GM19328 (cell line): ENCODE measurements around the gene PFKL.
"Not testable (repeated sequence)": the region's sequence is repeated elsewhere in the genome, so short reads cannot be mapped to it uniquely, and the experiment has no call there.

ENCODE experiments used
- ATAC-seq: cut with Tn5 transposase; IDR thresholded peaks from one replicate; pipeline ENCODE4 v1.9.1; 2021; ENCODE audit warnings: mild to moderate bottlenecking, moderate library complexity; ENCODE audit not compliant: unreplicated experiment

Gene PFKL

DNA sequence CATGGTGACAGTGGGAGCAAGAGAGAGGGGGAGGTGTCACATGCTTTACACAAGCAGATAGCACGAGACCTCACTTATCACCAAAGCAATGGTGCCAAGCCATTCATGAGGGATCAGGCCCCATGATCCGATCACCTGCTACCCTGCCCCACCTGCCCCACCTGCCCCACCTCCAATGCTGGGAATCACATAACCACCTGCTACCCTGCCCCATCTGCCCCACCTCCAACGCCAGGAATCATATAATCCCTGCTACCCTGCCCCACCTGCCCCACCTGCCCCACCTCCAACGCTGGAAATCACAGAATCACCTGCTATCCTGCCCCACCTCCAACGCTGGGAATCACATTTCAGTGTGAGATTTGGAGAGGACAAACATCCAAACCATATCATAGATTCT, 24.8 kb upstream of the PFKL start:
- ATAC-seq, result no peak

DNA sequence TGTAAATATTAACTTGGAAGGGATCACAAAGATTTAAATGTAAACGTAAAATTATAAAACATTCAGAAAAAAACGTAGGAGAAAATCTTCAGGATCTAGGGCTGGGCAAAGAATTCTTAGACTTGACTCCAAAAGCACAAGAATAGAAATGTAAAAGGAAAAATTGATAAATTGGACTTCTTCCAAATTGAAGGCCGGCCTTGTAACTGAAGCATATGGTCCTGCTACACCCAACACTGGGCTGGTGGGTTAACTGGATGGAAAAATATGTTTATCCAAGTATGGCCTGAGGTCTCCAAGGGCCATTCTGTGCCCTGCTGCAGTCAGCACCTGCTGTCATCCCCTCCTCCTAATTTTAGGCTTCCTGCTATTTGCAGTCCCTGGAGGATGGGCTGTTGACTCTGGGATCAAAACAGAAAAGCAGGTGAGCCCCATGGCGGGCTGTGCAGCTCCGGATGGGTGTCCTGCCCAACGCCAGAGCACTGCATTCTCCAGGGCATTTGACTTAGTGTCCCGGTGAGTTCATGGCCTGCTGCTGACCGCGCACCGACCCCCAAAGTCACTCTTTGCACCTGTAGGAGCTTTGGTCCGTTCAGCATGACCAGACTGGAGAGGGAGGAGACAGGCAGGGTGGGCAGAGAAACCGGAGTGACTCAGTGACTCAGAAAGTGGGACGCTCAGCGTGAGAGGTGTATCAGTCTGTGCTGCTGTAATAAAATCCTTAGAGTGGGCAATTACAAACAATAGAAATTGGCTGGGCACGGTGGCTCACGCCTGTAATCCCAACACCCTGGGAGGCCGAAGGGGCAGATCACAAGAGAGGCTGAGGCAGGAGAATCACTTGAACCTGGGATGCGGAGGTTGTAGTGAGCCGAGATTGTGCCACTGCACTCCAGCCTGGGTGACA, 20.2 kb upstream of the PFKL start:
- ATAC-seq, result no peak

DNA sequence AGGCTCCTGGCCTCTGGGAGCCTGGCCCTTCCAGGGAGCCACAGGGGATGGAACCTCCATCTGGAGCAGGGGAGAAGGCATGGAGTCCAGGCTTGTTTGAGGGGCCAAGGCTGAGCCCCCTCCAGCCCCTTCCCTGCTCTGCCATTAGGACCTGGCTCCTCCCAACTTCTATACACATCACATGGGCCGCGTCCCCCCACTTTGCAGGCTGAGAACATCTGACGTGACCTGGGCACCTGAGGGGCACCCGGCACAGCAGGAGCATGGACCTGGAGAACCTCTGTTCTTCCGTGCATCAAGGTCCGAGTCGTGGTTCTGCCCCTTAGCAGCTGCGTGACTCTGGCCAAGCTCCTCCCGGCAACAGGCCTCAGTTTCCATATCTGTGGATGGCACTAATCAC, 18.1 kb upstream of the PFKL start:
- ATAC-seq, result no peak

DNA sequence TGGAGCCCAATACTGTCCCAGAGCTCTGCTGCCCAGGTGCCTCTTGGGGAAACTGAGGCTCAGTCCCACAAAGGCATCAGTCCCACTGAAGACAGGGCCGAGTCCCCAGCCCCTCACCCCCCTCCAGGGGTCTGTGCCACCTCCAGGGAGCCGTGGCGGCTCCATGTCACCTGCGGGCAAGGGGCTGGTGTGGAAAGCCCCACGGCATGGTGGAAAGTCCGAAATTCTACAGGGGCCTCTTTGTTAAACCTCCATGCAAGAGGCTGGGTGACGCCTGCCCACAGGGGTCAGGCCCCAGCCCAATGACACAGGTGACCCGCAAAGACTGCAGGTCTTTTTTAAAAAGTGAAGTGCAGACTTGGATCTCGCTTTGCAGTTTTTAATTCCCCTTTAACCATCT, 17.5 kb upstream of the PFKL start:
- no peak for ATAC-seq

DNA sequence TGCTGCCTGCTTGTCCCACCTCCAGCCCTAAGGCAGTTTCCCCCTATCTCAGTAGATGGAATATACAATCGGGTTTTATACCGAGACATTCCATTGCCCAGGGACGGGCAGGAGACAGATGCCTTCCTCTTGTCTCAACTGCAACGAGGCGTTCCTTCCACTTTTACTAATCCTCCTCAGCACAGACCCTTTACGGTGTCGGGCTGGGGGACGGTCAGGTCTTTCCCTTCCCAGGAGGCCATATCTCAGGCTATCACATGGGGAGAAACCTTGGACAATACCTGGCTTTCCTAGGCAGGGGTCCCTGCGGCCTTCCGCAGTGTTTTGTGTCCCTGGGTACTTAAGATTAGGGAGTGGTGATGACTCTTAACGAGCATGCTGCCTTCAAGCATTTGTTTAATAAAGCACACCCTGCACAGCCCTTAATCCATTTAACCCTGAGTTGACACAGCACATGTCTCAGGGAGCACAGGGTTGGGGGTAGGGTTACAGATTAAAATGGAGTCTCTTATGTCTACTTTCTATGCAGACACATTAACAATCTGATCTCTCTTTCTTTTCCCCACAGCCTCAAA, 16.6 kb upstream of the PFKL start:
- not testable (repeated sequence) for ATAC-seq

DNA sequence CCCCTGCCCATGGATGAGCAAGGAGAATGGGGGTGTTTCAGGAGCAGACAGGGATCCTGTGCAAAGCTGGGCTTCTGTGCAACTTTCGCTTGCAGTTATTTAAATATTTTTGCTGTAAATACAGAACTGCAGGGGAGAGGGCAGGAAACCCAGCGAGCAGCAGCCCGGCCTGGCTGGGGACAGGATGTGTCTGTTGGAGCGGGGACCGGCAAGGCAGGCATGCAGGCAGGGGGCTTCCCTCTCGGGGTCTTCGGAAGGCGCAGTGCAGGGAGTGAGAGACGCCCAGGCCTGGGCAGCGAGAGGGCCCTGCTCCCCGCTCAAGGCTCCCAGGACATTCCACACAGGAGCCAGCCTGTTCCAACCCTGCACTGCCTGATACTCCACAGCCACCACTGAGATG, 15.9 kb upstream of the PFKL start:
- ATAC-seq, result no peak

DNA sequence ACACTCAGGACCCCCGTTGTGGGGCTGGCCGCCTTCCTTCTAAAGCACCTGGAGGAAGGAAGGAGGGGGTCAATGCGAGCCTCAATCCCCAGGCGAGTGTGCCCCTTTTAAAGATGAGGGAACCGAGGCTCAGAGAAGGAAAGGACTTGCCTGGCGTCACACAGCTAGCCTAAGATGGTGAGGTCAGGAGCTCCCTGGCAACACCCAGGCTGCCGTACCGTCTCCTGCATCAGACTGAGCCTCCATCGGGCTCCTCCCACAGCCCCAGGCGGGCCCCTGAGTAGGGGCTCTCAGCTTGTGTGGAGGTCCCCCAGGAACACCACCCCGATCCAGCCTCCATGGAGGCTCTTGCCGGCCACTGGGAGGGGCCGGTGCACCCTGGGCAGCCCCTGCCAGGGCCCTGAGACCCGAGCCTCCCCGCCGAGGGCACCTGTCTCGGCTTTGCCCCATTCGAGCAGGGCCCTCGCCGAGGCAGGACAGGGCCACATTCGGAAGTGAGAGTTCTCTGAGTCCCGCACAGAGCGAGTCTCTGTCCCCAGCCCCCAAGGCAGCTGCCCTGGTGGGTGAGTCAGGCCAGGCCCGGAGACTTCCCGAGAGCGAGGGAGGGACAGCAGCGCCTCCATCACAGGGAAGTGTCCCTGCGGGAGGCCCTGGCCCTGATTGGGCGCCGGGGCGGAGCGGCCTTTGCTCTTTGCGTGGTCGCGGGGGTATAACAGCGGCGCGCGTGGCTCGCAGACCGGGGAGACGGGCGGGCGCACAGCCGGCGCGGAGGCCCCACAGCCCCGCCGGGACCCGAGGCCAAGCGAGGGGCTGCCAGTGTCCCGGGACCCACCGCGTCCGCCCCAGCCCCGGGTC, 14.5 kb upstream of the PFKL start, which contains the start of gene AIRE:
Gene AIRE, plus strand, starts transcription at position 739 of the 855 bp plus-strand sequence. CDS start 131 bp downstream, outside the sequence.
- no peak for ATAC-seq

DNA sequence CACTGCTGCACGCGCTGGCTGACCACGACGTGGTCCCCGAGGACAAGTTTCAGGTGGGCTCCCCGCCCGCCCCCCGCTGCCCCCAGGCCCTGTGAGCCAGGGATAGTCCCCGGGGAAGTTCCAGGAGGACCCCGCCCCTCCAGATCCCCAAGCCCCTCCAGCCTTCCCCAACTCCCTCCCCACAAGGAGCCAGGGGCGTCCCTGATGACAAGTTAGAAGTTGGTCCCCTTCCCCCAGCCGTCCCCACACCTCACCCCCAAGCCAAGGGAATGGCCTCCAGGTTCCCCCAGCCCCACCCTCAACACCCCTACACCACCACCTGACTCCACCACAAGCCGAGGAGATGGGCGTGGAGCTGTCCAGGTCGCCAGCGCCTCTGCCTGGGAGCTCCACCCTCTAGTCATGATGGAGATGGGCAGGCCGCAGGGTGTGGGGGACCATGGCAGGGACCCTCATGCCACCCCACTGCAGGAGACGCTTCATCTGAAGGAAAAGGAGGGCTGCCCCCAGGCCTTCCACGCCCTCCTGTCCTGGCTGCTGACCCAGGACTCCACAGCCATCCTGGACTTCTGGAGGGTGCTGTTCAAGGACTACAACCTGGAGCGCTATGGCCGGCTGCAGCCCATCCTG, 13.7 kb upstream of the PFKL start:
- ATAC-seq, result no peak

DNA sequence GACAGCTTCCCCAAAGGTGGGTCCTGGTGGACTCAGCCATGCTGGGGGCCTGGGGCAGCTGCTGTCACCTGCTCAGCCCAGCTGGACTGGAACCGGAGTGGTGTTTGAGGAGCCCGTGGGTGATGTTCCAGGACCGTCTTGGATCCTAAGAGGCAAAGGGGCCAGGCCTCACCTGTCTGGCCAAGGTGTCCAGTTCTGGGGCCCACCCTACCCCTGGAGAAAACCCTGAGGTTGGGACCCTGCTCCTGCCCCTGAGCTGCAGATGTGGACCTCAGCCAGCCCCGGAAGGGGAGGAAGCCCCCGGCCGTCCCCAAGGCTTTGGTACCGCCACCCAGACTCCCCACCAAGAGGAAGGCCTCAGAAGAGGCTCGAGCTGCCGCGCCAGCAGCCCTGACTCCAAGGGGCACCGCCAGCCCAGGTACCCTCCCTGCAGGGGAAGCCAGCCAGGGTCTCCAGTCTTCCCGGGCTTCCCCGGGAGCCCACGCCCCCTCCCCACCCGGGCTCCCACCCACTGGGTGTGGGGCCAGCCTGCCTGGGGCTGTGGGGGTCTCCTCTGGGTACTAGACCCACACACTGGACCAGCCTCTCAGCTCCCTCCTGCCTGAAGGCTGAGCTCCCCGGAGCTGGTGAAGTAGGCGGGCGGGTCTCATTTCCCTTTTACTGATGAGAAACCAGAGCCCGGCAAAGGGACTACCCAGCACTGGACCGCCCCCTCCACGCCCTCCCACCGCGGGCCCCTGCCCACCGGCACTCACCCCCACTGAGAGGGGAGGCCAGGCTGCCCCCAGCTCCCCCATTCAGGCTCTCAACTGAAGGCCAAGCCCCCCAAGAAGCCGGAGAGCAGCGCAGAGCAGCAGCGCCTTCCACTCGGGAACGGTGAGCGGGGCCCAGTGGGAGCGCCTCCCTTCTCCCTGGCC, 12.9 kb upstream of the PFKL start:
- ATAC-seq, result no peak

DNA sequence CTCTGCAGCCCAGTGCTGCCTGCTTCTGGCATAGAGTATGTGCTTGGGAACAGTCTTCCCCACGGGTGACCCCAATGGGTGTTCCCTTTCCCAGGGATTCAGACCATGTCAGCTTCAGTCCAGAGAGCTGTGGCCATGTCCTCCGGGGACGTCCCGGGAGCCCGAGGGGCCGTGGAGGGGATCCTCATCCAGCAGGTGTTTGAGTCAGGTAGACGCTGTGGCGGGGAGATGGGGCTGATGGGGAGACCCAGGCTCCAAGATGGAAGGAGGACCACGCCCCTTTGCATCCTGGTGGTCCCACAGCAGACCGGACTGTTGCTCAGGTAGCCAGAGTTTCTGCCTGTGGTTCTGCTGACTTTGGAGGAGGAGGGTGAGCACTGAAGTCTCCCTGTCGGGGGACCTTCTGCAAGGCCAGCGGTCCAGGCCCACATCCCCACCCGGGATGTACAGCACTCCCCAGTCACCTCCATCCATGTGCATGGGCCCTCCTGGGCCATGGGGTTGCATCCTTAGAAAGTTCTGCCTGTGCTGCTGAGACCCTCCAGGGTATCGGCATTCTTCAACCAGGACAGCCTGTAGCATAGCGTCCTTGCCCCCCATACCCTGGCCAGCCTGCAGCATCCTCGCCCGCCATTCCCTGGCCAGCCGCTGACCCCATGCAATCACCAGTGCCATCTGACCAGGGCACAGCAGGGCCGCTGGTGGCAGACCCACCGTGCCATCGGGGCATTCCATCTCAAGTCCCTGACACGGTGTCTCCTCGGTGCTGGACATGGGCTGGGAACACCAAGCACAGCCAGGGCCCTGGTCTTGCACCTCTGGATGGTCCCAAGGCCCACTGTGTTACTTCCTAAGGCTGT, 11.4 kb upstream of the PFKL start:
- no peak for ATAC-seq

DNA sequence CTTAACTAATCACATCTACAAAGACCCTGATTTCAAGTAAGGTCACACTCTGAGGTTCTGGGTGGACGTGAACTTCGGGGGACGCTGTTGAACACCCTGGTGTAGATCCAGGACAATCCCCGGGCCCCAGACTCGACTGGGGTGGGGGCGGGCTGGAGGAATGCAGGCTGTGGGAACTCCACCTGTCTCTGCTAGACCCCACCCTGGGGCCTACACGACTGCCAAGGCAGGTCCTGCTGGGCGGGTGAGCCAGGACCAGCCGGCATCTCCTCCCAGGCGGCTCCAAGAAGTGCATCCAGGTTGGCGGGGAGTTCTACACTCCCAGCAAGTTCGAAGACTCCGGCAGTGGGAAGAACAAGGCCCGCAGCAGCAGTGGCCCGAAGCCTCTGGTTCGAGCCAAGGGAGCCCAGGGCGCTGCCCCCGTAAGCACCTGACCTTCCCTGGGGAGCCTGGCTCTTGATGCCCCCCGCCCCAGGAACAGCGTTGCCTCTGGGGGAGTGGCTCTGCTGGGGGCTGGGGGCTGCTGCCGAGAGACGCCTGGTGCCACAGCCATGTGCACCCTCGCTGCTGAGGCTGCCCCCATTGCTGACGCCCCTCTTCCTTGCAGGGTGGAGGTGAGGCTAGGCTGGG, 10.4 kb upstream of the PFKL start:
- no peak for ATAC-seq

DNA sequence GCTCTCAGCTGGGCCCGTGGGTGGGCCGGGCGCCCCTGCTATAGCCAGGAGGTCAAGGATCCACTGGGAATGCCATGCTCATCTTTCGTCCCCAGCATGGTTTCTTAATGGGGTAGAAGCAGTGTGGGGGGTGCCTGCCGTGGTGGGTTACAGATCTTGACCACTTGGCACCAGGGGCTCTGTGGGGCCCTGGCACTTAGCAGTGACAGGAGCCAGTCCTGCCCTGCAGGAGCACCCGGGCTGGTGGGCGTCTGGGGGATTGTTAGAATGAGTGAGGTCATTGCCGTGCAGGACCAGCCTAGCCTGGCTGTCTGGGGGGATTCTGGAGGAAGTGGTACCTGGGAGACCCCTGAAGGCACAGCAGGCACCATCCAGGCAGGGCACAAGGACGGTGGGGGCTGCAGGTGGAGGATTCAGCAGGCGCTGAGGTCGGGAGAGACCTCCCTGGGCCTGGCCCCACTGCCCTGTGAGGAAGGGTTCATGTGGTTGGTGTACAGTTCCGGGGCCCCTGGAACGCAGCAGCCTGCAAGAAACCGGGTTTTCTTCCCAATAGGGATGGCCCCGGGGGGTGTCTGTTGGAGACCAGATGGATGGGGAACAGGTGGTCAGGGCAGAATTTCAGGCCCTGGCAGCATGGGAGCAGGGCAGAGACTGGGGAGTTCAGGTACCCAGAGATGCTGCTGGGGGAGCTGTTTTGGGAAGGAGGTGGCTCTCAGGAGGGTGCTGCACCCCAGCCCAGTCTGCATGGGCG, 9.4 kb upstream of the PFKL start:
- no peak for ATAC-seq

DNA sequence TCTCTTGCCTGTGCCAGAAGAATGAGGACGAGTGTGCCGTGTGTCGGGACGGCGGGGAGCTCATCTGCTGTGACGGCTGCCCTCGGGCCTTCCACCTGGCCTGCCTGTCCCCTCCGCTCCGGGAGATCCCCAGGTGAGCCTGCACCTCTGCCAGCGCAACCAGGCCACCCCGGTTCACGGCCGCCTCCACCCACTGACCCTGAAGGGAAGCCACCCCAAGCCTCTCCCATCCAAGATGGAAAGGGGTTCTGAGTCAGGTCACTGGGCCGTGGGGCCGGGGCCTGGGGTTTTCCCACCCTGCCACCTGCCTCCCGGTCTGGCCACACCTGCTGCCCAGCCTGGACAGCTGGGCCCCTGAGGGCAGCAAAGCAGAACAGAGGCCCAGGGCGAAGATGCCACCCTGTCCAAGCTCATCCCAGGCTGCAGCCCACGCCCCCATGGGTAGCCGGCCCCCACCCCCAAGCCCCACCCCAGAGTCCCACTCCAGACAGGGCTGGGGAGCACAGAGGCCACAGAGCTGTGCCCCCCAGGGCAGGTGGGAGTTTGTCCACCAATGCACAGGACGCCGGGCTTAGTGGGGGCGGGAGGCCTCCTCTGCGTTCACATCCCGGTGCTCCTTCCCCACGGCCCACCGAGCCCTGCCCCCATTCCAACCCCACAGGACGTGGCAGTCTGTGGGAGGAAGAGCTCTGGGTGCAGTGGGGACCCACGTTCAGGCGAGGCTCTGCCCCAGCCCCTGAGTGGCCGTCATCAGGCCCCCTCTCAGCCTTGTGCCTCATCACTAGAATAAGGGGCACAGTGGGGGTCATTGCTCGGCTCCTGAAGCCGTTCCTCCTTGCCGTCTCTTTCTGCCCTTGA, 8.5 kb upstream of the PFKL start:
- no peak for ATAC-seq

DNA sequence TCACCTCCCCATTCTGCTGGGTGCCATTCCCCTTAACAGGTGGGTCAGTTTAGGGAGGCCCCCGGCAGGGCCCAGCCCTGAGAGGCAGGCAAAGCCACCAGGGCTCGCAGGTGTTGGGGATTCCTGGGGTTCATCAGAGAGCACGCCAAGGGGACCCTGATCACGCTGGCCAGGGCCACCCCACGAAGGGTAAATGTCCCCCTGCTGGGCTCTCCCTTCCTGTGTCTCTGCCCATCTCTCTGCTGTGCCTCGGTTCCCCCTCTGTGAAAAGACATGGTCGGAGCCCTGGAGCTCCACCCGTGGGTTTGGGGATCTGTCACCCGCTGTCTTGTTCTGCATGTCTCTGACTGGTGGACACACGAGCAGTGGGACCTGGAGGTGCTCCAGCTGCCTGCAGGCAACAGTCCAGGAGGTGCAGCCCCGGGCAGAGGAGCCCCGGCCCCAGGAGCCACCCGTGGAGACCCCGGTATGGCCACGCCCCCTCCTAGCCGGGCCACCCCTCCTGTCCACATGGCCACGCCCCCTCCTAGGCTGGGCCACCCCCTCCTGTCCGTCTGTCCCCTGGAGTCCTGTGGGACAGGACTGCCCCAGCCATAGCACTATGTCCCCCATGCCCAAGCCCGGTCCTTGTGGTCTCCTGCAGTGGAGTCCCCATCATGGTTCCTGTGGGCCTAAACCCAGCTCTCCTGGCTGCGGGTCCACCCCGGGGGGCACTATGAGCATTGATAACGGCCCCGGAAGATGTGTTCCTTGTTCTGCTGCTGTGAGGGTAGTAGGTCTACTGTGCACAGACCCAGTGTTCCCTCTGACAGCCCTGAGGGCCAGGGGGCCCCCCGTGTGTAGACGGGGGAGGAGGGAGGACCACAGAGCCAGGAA, 7.7 kb upstream of the PFKL start:
- no peak for ATAC-seq

DNA sequence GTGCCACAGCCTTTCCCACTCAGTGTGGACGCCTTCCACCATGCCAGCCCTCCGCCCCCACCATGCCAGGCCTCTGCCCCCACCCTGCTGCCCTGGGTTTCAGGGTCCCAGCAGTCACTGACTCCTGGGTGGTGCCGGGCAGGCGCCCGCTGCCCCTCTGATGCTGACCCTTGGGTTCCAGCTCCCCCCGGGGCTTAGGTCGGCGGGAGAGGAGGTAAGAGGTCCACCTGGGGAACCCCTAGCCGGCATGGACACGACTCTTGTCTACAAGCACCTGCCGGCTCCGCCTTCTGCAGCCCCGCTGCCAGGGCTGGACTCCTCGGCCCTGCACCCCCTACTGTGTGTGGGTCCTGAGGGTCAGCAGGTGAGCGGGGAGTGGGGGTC, 7.0 kb upstream of the PFKL start:
- no peak for ATAC-seq
